ENCODE measurements around the gene LIPT1.

The LIPT1 gene

DNA sequence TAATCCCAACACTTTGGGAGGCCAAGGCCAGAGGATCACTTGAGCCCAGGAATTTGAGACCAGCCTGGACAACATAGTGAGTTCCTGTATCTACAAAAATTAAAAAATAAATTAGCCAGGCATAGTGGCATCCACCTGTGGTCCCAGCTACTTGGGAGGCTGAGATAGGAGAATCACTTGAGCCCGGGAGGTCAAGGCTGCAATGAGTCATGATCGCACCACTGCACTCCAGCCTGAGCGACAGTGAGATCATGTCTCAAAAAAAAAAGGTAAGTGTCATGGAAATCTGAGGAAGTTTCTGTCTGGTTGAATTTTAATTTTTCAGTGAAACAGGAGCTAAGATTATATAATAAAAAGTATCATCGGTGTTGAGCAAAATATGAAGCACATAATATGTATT, 15.8 kb upstream of the LIPT1 start:
- no peak overlapping the region for H3K4me3 ChIP-seq (replicated peaks in 1 of 2; ENCODE audit: low read depth in 2 of 2, low read length in 2 of 2)
- DNase-seq (ENCODE audit: low read depth in 2 of 2): no peak
- TF ChIP-seq, protein P1, sequence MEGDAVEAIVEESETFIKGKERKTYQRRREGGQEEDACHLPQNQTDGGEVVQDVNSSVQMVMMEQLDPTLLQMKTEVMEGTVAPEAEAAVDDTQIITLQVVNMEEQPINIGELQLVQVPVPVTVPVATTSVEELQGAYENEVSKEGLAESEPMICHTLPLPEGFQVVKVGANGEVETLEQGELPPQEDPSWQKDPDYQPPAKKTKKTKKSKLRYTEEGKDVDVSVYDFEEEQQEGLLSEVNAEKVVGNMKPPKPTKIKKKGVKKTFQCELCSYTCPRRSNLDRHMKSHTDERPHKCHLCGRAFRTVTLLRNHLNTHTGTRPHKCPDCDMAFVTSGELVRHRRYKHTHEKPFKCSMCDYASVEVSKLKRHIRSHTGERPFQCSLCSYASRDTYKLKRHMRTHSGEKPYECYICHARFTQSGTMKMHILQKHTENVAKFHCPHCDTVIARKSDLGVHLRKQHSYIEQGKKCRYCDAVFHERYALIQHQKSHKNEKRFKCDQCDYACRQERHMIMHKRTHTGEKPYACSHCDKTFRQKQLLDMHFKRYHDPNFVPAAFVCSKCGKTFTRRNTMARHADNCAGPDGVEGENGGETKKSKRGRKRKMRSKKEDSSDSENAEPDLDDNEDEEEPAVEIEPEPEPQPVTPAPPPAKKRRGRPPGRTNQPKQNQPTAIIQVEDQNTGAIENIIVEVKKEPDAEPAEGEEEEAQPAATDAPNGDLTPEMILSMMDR (IDR thresholded peaks at IDR 0.05; ENCODE audit: low read depth, low read length): no peak

DNA sequence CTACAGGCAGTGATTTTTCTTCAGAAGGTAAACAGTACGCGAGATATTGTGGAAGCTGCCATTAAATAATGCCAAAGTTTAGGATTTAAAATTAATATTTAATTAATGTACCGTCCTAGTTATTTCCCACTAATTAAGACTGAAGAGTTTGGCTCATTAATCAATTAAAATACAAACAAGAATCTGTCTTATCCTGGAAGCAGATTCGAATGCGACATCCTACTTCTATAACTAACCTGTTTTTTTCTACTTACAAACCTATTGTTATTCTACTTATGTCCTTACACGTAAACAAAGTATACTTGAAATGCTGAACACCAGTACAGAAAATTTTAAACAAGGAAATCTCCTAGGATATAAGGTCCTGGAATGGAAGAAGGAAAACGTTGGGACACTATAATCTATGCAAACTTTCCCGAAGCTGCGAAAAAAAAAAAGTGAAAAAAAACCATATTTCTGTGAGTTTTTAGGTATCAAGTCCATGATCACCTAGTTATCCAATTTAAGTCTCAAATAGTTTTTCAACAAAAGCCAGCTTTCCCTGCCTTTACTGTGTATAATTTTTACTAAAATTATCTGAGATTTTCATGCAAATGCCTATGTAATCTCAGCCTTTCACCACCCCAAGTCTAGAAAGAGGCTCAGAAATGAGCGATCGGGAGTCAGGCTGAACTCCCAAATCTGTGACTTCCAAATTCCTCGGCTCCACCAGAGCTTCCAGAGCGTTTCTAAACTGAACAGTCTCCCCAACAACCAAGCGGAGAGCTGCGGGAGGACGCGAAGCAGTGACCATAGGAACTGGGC, 14.5 kb upstream of the LIPT1 start:
- TF ChIP-seq, protein P1 (IDR thresholded peaks at IDR 0.05; ENCODE audit: low read depth, low read length): no peak
- peak overlapping the region; percentile 87 to 92 for H3K4me3 ChIP-seq (replicated peaks in 1 of 2; ENCODE audit: low read depth in 2 of 2, low read length in 2 of 2)
- DNase-seq (ENCODE audit: low read depth in 2 of 2): peak in 1 of 2 donors; percentile 0

DNA sequence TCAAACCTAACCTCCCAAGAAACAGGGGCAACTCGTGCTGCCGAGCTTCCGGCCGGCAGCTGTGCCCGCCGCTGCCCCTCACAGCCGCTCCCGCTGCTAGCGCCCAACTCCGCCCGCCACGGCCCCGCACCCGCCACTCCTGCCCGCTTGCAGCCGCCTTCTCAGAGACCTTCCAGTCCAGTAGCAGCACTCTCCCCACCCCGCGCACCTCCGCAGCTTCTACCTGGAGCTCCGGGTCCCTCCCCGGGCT, 14.0 kb upstream of the LIPT1 start:
- DNase-seq (ENCODE audit: low read depth in 2 of 2): peak; percentile 31 to 34
- peak overlapping the region; percentile 87 to 92 for H3K4me3 ChIP-seq (replicated peaks in 1 of 2; ENCODE audit: low read depth in 2 of 2, low read length in 2 of 2)
- TF ChIP-seq, protein P1 (IDR thresholded peaks at IDR 0.05; ENCODE audit: low read depth, low read length): no peak

DNA sequence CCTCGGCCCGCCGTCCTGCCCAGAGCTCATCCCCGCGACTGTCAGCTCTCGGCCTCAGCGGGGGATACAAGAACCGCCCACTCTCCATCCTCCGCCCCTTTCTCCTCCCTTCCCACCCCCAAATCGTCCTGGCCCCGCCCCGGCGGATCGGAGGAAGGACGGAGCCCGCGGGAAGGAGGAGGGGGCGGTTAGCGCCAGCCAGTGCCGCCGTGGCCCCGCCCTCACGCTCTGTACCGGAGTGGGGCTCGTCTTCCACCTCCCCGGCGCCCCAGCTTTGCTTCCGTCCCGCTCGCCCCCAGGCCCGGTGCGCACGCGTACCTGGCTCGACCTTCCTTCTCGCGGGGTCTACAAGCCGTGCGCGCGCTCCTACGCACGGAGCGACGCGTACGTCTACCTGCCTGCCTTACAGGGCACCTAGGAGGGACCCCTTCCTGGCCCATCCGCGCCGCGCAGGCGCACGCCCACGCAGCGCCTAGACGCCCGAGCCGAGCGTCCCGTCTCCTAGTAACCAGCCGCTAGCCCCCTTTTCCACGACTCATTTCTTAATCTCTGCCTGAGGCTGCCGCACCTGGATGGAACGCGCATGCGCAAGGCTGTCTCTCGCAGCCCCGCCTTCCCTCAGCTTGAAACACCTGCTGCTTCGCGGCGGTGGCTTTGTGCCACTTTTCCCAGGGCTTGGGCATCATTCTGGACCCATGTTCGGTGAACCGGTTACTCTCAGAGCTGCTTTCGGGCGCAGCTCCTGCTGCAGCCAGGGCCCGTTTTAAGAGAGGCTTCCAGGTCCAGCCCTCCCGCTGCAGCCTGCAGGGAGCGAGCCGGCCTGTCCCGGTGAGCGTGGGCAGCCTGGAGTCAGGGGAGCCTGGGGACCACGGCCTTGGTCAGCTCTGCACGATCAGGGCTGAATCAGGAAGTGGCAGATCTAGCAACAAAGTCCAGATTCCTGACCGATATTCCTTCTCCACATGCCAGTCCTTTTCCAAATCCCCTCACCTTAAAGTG, 13.4 kb upstream of the LIPT1 start, which contains the start of gene C2orf15:
C2orf15 (plus strand) TSS at position 598 of the 999 bp plus-strand sequence. CDS start 8,852 bp downstream, outside the sequence.
- DNase-seq (ENCODE audit: low read depth in 2 of 2): peak; percentile 75 to 87
- H3K4me3 ChIP-seq (replicated peaks in 1 of 2; ENCODE audit: low read depth in 2 of 2, low read length in 2 of 2): peak within 1 kb of the TSS; percentile 87 to 92
- TF ChIP-seq, protein P1 (IDR thresholded peaks at IDR 0.05; ENCODE audit: low read depth, low read length): no peak

DNA sequence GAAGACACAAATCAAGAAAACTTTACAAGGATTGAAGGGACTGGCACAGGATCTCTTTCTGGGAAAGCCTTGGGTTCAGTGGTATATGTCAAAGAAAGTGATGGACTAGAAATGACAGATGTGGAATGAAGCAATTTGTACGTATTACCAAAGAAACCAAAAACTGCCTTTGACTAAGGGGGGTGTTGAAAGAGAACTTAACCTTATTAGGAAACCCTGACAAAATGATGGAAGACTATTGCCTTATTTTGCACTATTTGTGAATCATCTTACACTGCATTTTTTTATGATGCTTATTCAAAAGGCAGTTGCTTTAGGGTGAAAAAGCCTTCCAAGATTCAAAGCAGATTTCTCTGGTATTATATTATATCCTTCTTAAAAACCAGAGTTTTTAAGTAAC, 4.1 kb upstream of the LIPT1 start:
- TF ChIP-seq, protein P1 (IDR thresholded peaks at IDR 0.05; ENCODE audit: low read depth, low read length): no peak
- DNase-seq (ENCODE audit: low read depth in 2 of 2): peak in 1 of 2 donors; percentile 9
- no peak overlapping the region for H3K4me3 ChIP-seq (replicated peaks in 1 of 2; ENCODE audit: low read depth in 2 of 2, low read length in 2 of 2)

DNA sequence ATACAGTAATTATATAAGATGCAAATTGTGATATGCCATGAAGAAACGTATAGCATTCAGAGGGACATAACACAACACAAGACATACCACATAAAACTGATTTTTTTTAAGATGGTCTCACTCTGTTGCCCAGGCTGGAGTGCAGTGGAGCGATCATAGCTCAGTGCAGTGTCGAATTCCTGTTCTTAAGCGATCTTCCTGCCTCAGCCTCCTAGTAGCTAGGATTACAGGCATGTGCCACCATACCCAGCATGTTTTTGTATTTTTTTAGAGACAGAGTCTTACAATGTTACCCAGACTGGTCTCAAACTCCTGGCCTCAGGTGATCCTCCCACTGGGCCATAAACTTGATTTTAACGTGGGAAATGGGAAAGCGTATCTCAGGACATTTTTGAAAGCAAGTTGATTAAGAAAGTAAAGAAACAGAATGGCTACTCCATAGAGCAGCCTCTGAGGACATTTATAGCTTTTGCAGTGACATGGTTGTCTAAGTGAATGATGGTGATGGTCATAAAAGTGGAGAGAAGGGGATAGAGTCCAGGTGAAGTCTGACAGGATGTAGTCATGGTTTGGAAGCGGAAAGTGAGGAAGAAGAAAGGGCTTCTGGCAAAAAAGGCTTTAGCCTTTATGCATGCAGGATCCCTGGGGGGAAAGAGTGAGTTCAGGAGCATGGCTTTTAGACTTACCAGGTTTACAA, 2.4 kb upstream of the LIPT1 start:
- DNase-seq (ENCODE audit: low read depth in 2 of 2): no peak
- TF ChIP-seq, protein P1 (IDR thresholded peaks at IDR 0.05; ENCODE audit: low read depth, low read length): no peak
- no peak overlapping the region for H3K4me3 ChIP-seq (replicated peaks in 1 of 2; ENCODE audit: low read depth in 2 of 2, low read length in 2 of 2)

All from cardiac fibroblast (primary cell).